Left ventricle myocardium inferior (tissue), 1 donor: Measurements from ENCODE around the gene PNMT. TPM values are rescaled to one million over a fixed set of nuclear protein-coding genes. Genes with fewer than 3 reads are reported as not detected.

Experiments used
- DNase-seq: peaks from one replicate; pipeline ENCODE4 v3.0.0-alpha.2; 2020
- H3K27ac ChIP-seq: fragments of 200-600 bp; replicated peaks from 2 replicates; pipeline ENCODE4 v1.8.0; 2021
- H3K27me3 ChIP-seq: fragments of 200-600 bp; 2 replicates; pipeline ENCODE4 v1.8.0; 2021; ENCODE audit warnings: low read depth
- H3K36me3 ChIP-seq: fragments of 200-600 bp; 2 replicates; pipeline ENCODE4 v1.8.0; 2021
- H3K4me1 ChIP-seq: fragments of 200-600 bp; 2 replicates; pipeline ENCODE4 v1.8.0; 2021
- H3K4me3 ChIP-seq: fragments of 200-600 bp; 2 replicates; pipeline ENCODE4 v1.8.0; 2021; ENCODE audit warnings: mild to moderate bottlenecking, moderate library complexity
- H3K9me3 ChIP-seq: fragments of 200-600 bp; replicated peaks from 2 replicates; pipeline ENCODE4 v1.8.0; 2021
- intact Hi-C: fragments of 100-400 bp; cut with micrococcal nuclease; formaldehyde crosslinking; loops from one replicate; pipeline ENCODE4 v1.11.0; 2022
- total RNA-seq: library from RNA; stranded (reverse); fragmentation: NEBNext Ultra II Directional; extraction: Animal tissue kit (Norgen Biotek cat#: 25700); gene quantifications from one replicate; pipeline ENCODE4 v1.2.1, GENCODE V29; 2021
- TF ChIP-seq, protein P1 (sequence below): fragments of 200-600 bp; IDR thresholded peaks from 2 replicates; pipeline ENCODE4 v1.8.0; 2021; ENCODE audit warnings: antibody characterized with exemption, mild to moderate bottlenecking, borderline replicate concordance
- donor health status: DM: no; HTN: yes; CAD: no; lungs with severe emphysema.

PNMT gene
- total RNA-seq, 1 donor from 2014 or later: 7.6 TPM

- TF ChIP-seq, protein P1, sequence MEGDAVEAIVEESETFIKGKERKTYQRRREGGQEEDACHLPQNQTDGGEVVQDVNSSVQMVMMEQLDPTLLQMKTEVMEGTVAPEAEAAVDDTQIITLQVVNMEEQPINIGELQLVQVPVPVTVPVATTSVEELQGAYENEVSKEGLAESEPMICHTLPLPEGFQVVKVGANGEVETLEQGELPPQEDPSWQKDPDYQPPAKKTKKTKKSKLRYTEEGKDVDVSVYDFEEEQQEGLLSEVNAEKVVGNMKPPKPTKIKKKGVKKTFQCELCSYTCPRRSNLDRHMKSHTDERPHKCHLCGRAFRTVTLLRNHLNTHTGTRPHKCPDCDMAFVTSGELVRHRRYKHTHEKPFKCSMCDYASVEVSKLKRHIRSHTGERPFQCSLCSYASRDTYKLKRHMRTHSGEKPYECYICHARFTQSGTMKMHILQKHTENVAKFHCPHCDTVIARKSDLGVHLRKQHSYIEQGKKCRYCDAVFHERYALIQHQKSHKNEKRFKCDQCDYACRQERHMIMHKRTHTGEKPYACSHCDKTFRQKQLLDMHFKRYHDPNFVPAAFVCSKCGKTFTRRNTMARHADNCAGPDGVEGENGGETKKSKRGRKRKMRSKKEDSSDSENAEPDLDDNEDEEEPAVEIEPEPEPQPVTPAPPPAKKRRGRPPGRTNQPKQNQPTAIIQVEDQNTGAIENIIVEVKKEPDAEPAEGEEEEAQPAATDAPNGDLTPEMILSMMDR: no peak
- Histone ChIP-seq H3K27me3 (peaks cover 41% of the 10 kb centered on the region), H3K36me3 (no peaks in the 10 kb centered on the region), H3K4me1 (peaks cover 90% of the 10 kb centered on the region), H3K9me3 (no peaks in the 10 kb centered on the region), H3K4me3 (no peak overlapping the region), H3K27ac (peak overlapping the region; percentile 97)
- no peak for DNase-seq
- intact Hi-C loops: no loop called here
These were observed 2.5 kb downstream of the PNMT start for GRCh38 chr17:39670746-39671145.

DNA sequence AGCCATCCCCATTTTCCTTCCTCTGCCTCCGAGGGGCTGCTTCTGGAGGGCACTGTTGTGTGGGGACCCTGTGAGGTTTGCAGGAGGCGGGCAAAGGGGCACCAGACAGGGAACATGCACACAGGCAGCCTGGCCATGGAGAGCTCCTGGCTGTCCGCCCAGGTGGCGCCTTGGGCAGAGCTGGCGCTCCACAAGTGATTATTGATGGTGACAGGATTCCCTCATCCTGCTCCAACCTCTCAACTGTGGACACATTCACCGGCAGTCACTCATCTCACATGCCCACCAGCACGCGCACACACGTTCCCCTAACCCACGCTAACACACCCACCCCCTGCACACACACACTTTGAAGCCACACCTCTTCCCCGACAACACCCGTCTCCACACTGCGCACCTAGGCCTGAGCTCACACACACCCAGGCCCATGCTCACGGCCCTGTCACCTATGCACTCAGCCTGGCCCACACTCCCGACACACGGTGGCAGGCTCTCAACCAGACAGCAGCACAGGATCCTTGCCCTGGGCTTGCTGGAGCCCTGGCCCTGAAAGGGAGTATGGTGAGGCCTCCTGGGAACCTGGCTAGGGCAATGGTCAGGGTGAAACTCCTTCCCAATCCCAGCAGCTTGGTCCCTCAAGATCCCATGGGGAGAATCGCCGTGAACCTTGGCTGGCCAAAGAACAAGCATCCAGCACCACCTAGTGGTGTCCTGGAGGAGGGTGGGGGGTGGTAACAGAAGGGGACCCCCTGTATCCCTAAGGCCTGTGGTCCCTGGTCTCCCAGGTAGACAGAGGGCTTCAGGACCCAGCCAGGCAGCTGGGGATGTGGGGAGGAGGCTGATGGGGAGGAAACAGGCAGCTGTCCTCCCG lies 3.6 kb downstream of the PNMT start:
- Histone ChIP-seq H3K4me3 (no peak overlapping the region), H3K36me3 (no peaks in the 10 kb centered on the region), H3K27ac (peak overlapping the region; percentile 97), H3K27me3 (peaks cover 29% of the 10 kb centered on the region), H3K9me3 (no peaks in the 10 kb centered on the region), H3K4me1 (peaks cover 90% of the 10 kb centered on the region)
- TF ChIP-seq, protein P1: peak; percentile 67
- DNase-seq: peak; percentile 69
- intact Hi-C loops: no loop called here

- peaks cover 22% of the 10 kb centered on the region for H3K27me3 ChIP-seq
- H3K4me1 ChIP-seq: peaks cover 88% of the 10 kb centered on the region
- intact Hi-C loops: no loop called here
- H3K9me3 ChIP-seq: no peaks in the 10 kb centered on the region
- no peak for DNase-seq
- H3K4me3 ChIP-seq: no peak overlapping the region
- TF ChIP-seq, protein P1: no peak
- H3K27ac ChIP-seq: peak overlapping the region; percentile 97
- no peaks in the 10 kb centered on the region for H3K36me3 ChIP-seq
These were observed 4.5 kb downstream of the PNMT start for GRCh38 chr17:39672522-39673334.

- no peak for DNase-seq
- Histone ChIP-seq H3K9me3 (no peaks in the 10 kb centered on the region), H3K36me3 (no peaks in the 10 kb centered on the region), H3K4me1 (peaks cover 87% of the 10 kb centered on the region), H3K4me3 (no peak overlapping the region), H3K27me3 (peaks cover 15% of the 10 kb centered on the region), H3K27ac (peak overlapping the region; percentile 16)
- TF ChIP-seq, protein P1: no peak
- intact Hi-C loops: no loop called here
These were observed 5.3 kb downstream of the PNMT start for GRCh38 chr17:39673335-39674081.

GRCh38 chr17:39674179-39674578 lies 5.9 kb downstream of the PNMT start:
- H3K27me3 ChIP-seq: peaks cover 9% of the 10 kb centered on the region
- H3K9me3 ChIP-seq: no peaks in the 10 kb centered on the region
- DNase-seq: no peak
- H3K4me3 ChIP-seq: no peak overlapping the region
- peak overlapping the region; percentile 92 for H3K27ac ChIP-seq
- peaks cover 87% of the 10 kb centered on the region for H3K4me1 ChIP-seq
- TF ChIP-seq, protein P1: no peak
- H3K36me3 ChIP-seq: no peaks in the 10 kb centered on the region
- intact Hi-C loops: no loop called here
